Fibroblast of the aortic adventitia (primary cell): ENCODE data around the gene IL2RA. TPM values are rescaled to one million over a fixed set of nuclear protein-coding genes. Genes with fewer than 3 reads are reported as not detected.

Experiments
- DNase-seq: peaks from one replicate; pipeline ENCODE4 v3.0.0-alpha.2; 2010; ENCODE audit warnings: low read depth
- H3K4me3 ChIP-seq: 2 replicates; pipeline ENCODE4 v1.5.1; 2011; ENCODE audit warnings: low read depth, mild to moderate bottlenecking, control low read depth, low read length, moderate library complexity
- CTCF ChIP-seq: IDR thresholded peaks from 2 replicates; pipeline ENCODE4 v1.5.1; 2011; ENCODE audit warnings: mild to moderate bottlenecking, low read length, control low read depth, inconsistent platforms; ENCODE audit not compliant: insufficient read depth
- total RNA-seq: library from RNA; depleted of rRNA; stranded (reverse); fragments of >200 nt; gene quantifications from 2 replicates; pipeline ENCODE4 v1.2.3, GENCODE V29; 2012; ENCODE audit warnings: low replicate concordance

The IL2RA gene
- total RNA-seq, 1 donor: not detected

DNA sequence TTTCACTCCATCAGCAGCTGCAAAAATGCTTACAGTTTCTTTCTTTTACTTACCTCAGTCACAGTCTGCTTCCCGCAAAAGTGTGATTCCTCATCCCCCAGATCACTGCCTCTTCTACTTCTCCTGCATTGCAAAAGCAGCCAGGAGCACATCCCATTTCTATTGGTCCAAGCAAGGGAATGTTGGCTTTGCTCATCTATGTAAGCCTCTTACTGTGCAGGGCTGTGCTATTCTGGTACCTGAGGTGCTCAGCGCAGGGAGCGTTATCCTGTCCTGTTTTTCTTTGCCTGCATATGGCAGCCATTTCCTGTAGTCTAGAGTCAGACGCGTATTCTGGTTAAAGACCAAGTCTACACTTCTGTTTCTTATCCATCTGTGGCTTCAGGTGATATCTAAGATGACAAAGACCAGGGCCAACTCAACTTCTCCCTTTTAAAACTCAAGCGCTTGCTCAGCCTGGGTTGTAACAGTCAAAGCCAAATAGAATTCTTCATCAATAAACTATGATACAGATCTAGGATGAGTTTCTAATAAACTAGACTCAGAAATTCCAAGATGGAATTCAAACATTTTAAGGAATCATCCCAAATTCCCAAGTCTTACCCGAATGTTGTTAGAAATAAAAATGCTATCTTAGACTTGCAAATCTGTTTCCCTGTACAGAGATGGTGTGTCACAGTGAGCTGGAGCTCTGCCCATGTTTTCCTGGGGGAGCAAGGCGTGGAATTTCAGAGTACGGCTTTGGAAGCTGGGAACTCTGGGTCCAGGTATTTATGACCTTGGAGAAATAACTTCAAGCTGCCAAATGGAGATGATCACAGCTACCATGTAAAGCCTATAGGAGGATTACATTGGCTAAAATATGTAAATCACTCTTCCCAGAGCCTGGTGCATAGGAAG is 20.6 kb upstream of the IL2RA start:
- peak; percentile 34 for DNase-seq
- no peak for TF ChIP-seq CTCF
- H3K4me3 ChIP-seq: no peak overlapping the region

GRCh38 chr10:6080417-6080973 is 18.3 kb upstream of the IL2RA start:
- no peak overlapping the region for H3K4me3 ChIP-seq
- TF ChIP-seq CTCF: no peak
- no peak for DNase-seq

GRCh38 chr10:6079044-6079443 is 16.9 kb upstream of the IL2RA start:
- TF ChIP-seq CTCF: no peak
- no peak overlapping the region for H3K4me3 ChIP-seq
- no peak for DNase-seq

DNA sequence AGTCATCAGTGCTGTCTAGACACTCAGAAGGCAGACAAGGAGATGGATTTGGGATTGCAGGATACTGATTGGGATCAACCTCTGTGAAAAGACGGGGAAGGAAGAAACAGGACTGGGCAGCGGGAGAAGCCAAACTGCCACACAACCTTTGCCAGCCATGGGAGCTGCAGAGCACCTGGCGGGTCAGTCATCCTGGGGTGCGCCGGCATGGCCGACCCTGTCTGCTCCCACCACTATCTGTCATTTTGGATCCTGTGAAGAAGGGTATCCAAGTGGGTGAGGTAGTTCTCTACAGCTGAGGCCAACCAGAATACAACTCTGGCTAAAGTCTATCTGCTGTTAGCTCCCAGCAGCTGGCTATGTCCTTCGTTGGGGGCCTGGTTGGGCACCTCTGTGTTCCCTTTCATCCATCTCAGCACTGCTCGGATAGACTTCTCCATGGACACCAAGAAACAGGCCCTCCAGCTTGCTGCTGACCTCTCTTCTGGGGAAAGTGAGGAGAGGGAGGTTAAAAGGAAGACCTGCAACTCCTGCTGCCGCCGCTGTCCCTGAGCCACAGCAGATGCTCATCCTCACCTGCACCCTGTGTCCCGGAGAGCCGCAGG is 15.0 kb upstream of the IL2RA start:
- H3K4me3 ChIP-seq: no peak overlapping the region
- DNase-seq: no peak
- TF ChIP-seq CTCF: no peak

GRCh38 chr10:6074489-6075301 is 12.5 kb upstream of the IL2RA start:
- TF ChIP-seq CTCF: no peak
- H3K4me3 ChIP-seq: no peak overlapping the region
- DNase-seq: peak; percentile 82

GRCh38 chr10:6072215-6072934 is 10.2 kb upstream of the IL2RA start:
- no peak overlapping the region for H3K4me3 ChIP-seq
- no peak for TF ChIP-seq CTCF
- no peak for DNase-seq
